HG03342 (cell line): ENCODE results near the gene TNRC18.
"Not testable (repeated sequence)": the region's sequence is repeated elsewhere in the genome, so short reads cannot be mapped to it uniquely, and the experiment has no call there.

Experiments used
- ATAC-seq: cut with Tn5 transposase; IDR thresholded peaks from one replicate; pipeline ENCODE4 v1.9.1; 2021; ENCODE audit warnings: mild to moderate bottlenecking, moderate library complexity; ENCODE audit not compliant: unreplicated experiment

TNRC18 gene

GRCh38 chr7:5295039-5296014 is 128.3 kb downstream of the TNRC18 start:
- no peak for ATAC-seq

- no peak for ATAC-seq
Measured at GRCh38 chr7:5294169-5294987, 129.3 kb downstream of the TNRC18 start.

DNA sequence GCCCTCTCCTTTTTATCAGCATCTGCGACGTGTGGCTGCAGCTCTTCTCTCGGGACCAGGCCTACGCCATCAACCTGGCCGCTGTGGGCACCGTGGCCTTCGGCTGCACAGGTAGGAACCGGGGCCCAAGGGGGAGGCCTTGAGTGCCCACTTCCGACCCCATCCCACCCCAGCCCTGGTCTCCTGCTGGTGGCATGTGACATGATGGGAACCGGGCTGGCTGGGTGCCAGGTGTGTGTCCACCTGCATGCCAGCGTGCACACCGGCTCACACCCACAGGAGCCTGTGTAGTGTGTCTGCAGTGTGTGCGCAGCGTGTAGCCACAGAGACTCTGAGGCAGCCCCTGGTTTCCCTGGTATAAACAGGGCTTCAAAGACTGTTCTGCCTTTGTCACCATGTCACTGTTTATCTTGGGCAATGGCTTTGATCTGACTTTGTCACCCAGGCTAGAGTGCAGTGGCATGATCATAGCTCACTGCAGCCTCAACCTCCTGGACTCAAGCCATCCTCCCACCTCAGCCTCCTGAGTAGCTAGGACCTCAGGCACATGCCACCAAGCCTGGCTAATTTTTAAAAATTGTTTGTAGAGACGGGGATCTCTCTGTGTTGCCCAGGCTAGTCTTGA is 131.8 kb downstream of the TNRC18 start:
- not testable (repeated sequence) for ATAC-seq

DNA sequence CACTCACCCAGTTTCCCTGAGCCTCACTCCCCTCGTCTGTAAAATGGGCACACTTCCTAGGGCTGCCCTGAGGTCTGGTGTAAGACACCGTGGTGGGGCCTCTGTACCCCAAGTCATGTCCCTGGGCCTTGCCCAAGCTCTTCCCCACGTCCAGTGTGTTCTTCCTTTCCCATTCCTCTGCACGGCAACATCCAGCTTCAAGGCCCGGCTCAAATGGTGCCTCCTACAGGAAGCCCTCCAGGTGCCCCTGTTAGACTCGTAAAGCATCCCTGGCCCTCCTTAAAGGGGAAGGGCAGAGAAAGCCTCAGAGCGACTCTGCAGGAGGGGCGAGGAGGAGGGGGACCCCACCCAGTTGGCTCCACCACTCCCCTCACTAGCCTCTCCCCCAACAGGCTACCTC is 132.3 kb downstream of the TNRC18 start:
- no peak for ATAC-seq

DNA sequence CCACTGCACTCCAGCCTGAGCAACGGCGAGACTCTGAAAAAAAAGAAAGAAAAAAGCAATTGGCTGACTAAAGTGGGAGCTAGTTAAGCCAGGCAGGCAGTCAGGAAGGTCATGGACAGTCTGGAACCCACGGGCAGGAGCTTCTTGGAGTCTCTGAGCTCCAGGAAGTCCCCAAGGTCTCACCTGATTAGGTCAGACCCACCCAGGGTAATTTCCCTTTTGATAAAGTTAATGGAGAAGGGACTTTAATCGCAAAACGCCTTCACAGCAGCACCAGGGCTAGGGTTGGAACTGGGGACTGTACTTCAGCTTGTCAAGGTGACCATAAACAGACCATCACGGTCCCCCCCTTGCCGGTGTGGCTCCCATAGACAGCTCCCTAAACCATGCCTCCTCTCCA is 134.3 kb downstream of the TNRC18 start:
- no peak for ATAC-seq

- not testable (repeated sequence) for ATAC-seq
Measured at GRCh38 chr7:5288560-5288959, 135.1 kb downstream of the TNRC18 start.

- ATAC-seq = no peak
Measured at GRCh38 chr7:5287802-5288201, 135.8 kb downstream of the TNRC18 start.

DNA sequence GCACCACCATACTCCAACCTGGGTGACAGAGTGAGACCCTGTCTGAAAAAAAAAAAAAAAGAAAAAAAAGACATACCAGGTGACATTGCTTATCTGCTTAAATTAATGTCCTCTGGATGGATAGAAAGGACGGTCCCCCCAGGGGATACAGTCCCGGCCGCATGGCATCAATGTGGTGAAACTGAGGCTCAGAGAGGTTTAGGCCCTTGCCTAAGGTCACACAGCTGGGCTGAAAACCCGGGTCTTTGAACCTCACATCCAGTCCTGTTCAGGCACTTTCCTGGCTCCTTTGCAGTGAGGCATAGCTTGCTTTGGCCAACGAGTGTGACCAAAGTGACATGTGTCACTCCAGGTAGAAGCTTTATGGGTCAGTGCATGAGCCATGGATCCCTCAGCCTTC is 136.3 kb downstream of the TNRC18 start:
- not testable (repeated sequence) for ATAC-seq

- no peak for ATAC-seq
Measured at GRCh38 chr7:5286933-5287332, 136.7 kb downstream of the TNRC18 start.

- no peak for ATAC-seq
Measured at GRCh38 chr7:5284304-5285281, 139.0 kb downstream of the TNRC18 start.

DNA sequence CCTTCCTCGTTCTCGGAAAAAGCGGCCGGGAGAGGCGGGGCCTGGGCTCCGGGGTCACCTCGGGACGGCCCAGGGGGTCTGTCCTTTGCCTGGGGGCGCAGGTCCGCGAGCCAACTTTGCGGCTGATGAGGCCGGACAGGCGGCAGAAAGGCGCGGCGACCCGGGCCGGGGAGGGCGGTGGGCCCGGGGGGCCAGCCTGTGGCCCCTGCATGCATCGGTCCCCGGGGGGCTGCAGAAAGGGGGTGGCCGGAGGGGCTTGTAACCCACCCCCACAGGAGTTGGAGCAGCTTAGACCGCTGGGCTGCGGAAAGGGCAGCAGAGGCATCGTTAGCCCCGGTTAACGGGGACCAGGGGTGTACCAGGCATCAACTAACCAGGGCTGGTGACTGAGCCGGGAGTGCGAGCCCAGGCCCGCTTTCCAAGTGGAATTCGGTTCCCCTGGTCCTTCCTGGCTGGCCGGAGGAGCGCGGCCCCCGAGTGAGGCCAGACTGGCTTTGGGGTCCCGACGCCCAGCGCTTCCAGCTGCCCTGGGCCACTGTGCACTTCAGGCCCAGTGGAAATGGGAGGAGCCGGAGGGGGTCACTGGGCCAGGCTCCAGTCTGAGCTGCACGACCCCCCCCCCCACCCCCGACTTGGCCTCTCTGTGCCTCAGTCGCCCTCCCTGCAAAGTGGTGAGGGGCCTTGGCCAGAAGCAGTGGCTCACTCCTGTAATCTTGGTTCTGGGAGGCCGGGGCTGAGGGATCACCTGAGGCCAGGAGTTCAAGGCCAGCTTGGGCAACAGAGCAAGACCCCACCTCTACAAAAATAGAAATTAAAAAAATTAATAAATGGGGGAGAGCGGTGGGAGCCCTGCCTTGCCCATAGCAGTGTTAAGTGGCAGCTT is 140.0 kb downstream of the TNRC18 start:
- ATAC-seq = no peak

GRCh38 chr7:5282543-5283316 is 140.9 kb downstream of the TNRC18 start, which contains the start of gene SLC29A4:
SLC29A4 (plus strand) TSS chr7:5282943; CDS start chr7:5287817, 4,874 bp downstream.
- ATAC-seq = no peak

- not testable (repeated sequence) for ATAC-seq
Measured at GRCh38 chr7:5281598-5282500, 141.8 kb downstream of the TNRC18 start.

DNA sequence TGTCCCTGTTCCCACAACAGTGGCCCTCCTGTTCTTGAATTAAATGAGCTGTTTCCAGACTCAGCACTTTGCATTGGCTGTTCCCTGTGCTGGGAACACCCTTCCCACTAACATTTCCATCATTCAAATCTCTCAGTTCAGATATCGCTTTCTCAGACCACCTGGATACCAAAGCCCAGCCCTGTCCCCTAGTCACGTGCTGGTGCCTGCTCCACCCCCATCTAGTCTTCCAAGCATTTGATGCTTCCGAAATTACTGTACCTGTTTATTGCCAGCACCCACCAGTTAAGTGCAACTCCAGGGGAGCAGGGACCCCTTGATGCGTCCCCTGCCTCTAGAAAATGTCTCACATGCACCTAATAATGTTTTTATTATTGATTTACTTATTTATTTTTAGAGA is 143.9 kb downstream of the TNRC18 start:
- no peak for ATAC-seq

GRCh38 chr7:5278766-5279165 is 144.9 kb downstream of the TNRC18 start:
- no peak for ATAC-seq

DNA sequence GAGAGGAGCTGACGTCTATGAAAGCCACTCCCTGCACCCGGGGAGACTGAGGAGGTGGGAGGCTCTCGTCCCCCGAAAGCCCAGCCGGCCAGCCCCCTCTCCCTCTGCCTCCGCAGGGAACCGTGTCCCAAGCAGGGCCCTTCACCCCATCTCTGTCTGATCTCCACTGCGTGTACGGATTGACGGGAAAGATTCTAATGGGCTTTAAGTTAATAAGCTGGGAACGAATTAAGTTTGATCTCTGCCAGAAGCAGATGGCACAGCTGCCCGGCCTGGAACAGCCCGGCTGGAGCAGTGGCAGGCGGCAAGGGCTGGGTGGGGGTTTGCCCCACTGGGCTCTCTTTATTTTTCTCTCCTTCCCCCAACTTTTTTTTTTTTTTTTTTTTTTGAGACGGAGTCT is 147.0 kb downstream of the TNRC18 start:
- no peak for ATAC-seq

DNA sequence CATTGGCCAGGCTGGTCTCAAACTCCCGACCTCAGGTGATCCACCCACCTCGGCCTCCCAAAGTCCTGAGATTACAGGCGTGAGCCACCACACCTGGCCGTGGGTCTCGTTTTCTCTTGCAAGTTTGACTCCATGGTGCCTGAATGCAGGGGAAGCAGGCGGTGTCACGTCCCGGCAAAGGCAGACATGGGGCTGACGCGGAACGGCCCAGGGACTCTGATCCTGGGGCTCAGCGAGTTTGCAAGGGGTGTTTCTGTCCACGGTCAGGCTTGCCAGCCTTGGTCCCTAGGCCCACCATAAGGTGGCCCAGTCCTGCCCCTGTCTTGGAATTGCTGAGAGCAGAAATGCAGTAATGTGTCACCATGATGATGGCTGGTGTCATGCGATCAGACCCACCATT is 147.5 kb downstream of the TNRC18 start:
- ATAC-seq = not testable (repeated sequence)
